HG02642 (cell line): Measurements from ENCODE around the gene FMN1.

Experiments used
- ATAC-seq: cut with Tn5 transposase; IDR thresholded peaks from one replicate; pipeline ENCODE4 v1.9.1; 2021; ENCODE audit warnings: mild to moderate bottlenecking; ENCODE audit not compliant: unreplicated experiment, poor library complexity

Gene FMN1

DNA sequence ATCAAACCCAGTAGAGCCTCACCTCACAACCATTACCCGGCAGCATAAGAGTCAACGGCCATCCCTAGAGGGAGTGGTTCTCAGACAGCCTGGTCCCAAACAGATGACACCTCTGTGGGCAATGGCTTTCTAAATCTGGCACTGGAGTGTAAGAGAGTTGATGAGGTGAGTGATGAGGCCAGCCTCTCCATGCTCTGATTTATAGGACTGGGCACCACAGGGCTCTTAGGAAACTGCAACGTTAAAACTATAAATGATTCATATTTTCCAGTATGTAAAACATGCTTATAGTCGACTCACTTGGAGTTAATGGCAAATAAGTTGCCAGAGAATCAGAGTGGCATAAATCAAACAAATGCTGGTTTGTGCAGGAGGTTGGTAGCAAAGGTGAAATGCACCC is 289.0 kb downstream of the FMN1 start:
- ATAC-seq, result no peak

DNA sequence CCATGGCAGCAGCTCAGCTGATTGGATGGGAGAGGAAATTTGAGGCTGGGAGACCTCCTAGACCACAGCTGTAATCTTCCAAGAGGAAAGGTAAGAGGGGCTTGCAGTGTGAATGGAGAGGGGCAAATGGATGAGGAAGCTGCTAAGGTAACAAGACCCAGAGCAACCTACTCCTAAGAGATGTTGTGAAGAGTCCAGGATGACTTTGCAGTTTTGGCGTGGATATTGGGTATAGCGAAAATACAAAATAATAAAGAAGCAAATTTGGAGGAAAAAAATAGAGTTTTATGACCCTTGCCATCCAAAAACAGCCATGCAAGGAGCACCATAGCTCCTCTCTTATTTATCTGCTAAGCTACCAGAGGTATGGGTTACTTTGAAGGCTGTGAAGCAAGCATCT is 290.1 kb downstream of the FMN1 start:
- ATAC-seq, result no peak

GRCh38 chr15:32903591-32904290 is 290.8 kb downstream of the FMN1 start:
- no peak for ATAC-seq

GRCh38 chr15:32901995-32902394 is 292.5 kb downstream of the FMN1 start:
- no peak for ATAC-seq

- ATAC-seq, result no peak
These were observed 293.3 kb downstream of the FMN1 start for GRCh38 chr15:32901192-32901591.

DNA sequence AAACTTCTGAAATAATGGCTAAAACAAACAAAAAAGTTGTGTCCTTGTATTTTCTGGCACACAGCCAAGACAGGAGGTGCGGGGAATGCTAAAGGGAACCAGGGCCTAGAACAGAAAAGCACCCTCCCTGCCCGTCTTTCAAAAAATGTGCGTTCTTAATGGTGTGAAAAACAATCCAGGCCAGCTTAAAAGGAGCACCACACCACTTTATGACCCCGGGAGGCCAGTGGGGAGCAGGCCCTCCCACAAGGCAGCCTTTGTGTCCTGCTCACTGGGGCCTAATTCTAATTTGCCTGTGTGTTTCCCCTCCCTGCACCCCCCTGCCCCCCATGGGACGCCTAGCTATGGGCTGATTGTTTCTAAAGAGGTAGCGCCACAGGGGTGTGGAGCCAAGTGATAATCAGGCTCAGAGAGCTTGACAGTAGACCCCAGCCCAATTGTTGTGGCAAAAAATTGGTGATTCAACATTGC is 295.4 kb downstream of the FMN1 start:
- ATAC-seq, result no peak

GRCh38 chr15:32898414-32898813 is 296.1 kb downstream of the FMN1 start:
- ATAC-seq, result no peak

- ATAC-seq, result no peak
These were observed 301.1 kb downstream of the FMN1 start for GRCh38 chr15:32893421-32893820.

DNA sequence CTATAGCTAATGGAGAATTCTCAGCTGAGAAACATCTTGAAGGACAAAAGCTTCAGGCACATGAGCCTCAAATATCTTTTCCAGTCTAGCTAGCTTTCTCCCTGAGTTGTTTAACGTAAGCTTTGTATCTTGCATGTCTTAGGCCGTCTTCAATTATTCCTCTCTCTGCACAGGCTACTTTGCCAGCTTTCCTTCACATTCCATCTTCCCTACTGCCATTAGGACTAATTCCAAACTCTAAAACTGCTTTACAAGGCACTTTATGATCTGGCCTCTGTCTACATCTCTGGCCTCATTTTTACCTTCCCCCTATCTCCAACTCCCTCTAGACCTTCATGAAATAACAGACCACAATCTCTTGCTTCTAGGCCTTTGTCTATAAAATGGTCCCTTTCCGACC is 305.3 kb downstream of the FMN1 start:
- no peak for ATAC-seq

DNA sequence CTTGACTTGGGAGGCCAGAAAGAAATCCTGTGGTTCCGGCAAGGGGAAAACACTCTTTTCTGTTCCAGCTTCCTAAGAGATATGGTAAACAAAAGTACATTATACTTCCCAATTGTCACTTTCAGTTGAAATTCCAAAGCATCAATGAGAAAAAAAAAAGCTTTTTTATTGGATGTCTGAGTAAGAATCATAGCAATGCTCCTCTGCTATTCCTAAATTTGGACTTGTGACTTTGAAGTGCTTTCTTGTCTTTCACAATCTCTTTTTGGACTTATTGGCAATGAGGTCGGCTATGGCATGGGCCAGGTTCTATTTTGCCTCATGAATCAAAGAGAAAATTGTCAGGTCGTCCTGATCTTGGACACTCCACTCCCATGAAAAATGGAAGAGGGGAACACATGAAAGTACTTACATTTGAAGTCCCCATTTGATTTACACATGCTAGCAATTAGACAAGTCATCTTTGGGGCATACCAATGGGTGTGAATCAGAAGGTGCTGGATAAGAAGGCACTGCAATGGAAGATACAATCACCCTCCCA is 306.2 kb downstream of the FMN1 start:
- ATAC-seq, result no peak

- no peak for ATAC-seq
These were observed 307.4 kb downstream of the FMN1 start for GRCh38 chr15:32887090-32887489.

- ATAC-seq, result no peak
These were observed 308.1 kb downstream of the FMN1 start for GRCh38 chr15:32886459-32886858.

DNA sequence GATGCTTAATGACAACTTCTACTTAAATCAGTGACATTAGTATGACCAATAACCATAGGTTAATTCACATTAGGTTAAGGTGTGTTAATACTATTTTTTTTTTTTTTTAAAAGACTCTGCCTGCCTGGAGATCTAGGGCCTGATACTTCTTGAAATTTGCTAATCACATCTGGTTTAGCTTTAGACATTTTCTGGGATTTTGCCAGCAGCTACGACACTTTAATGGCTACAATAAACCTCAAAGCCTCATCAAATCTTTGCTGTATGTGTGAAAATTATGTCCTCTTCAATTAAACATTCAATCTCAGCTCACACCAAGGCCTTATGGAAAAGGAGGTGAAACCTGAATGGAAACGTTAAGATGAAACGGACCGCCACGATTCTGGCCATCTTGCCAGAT is 308.8 kb downstream of the FMN1 start:
- ATAC-seq, result no peak

DNA sequence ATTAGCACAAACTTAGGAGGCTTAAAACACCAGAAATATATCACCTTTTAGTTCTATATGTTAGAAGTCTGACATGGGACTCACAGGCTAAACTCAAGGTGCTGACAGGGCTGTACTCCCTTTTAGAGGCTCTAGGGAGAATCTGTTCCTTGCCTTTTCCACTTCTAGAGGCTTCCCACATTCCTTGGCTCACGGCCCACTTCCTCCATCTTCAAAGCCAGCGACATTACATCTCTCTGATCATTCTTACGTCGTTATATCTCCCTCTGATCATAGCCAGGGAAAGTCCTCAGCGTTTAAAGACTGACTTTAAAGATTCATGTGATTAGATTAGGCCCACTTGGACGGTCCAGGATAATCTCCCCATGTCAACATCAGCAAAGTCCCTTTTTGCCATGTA is 310.4 kb downstream of the FMN1 start:
- ATAC-seq, result no peak

GRCh38 chr15:32882955-32883354 is 311.6 kb downstream of the FMN1 start:
- ATAC-seq, result no peak

DNA sequence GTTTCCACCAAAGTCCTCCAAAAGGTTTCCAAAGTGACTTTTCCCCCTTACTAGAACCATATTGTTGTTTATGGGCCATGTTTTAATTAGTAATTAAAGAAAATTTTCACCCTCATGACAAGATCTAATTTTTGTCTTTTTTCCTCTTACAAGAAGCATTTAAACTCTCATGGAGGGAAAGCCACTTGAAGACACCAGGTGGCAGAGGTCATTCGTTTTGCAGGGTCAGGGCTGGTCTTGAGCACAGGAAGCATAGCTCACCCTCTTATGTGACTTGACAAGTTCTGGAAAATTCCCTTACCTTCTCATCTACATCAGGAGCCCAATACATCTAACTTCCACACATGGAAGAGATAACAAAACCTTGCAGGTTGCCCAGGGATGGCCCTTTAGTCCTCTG is 313.0 kb downstream of the FMN1 start:
- ATAC-seq, result no peak

- ATAC-seq, result no peak
These were observed 313.9 kb downstream of the FMN1 start for GRCh38 chr15:32880642-32881041.

DNA sequence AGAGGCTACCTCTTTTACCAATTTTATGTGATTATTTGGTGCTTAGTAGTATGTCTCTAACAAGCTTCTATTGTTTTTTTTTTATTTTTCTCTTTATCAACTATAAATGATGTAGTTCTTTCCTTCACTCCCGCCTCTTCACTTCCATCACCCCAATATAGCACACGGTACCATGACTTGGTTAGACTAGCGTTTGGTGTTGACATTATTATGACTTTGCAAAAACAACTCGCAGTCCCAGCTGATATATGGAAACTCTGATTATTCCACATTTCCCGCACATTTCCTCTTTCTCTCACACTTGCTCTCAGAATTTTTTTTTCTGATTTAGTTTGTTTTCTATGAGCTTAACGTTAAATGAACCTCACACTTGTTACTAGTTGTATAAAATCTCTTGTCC is 314.5 kb downstream of the FMN1 start:
- no peak for ATAC-seq

GRCh38 chr15:32878869-32879805 is 315.4 kb downstream of the FMN1 start:
- ATAC-seq, result no peak

DNA sequence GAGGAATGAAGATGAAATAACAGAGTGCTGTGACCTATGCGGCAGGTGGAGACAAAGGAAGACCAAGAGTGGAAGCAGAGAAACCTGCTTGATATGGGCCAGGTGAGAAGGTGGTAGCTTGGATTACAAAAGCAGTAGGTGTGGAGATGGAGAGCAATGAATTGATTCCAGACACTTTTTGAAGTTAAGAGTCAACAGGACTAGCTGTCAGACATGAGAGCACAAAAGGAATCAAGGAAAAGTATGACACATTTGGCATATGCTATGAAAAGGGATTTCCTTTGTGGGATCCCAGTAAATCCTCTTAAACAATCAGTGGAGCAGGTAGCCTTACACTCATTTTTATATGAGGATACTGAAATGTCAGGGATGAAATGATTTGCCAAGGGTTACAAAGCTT is 316.2 kb downstream of the FMN1 start:
- ATAC-seq, result no peak
